ENCODE measurements around the gene FBXO4. TPM values are rescaled to one million over a fixed set of nuclear protein-coding genes. Genes with fewer than 3 reads are reported as not detected.

FBXO4 gene
- total RNA-seq, 1 experiment from 2014 or later = 12.5 TPM

DNA sequence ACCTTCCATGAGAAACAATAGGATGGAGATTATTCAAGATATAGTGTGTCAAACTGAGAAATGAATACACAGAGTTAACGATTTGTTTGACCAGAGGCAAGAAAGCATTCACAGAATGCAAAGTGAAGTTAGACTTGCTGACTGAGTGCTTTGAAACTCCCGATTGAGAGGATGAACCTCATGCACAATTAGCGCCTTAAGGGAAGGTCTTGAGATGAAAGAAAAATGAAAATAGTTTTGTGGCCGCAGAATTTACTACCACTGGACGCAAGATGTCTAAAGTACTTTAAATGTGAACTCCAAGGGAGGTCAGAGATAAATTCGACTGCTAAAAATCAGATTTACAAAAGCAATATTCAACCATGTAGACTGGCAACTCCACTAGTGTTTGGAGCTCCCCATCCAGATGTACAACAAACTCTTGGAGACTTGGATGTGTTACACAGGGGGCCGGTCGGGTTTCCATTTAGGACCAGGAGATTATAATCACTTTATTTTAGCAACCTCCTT lies 21.6 kb upstream of the FBXO4 start:
- no peaks in the 10 kb centered on the region for H3K9me3 ChIP-seq (replicated peaks)
- no peaks in the 10 kb centered on the region for H3K27me3 ChIP-seq (replicated peaks)
- H3K27ac ChIP-seq = peak overlapping the region; percentile 45
- H3K4me1 ChIP-seq (replicated peaks) = peaks cover 8% of the 10 kb centered on the region
- H3K4me3 ChIP-seq = peak overlapping the region; percentile 59
- peaks cover 26% of the 10 kb centered on the region for H3K36me3 ChIP-seq
- DNase-seq (ENCODE audit: low read depth in 1 of 2, low spot score in 2 of 2) = peak in 1 of 2 experiments; percentile 2

DNA sequence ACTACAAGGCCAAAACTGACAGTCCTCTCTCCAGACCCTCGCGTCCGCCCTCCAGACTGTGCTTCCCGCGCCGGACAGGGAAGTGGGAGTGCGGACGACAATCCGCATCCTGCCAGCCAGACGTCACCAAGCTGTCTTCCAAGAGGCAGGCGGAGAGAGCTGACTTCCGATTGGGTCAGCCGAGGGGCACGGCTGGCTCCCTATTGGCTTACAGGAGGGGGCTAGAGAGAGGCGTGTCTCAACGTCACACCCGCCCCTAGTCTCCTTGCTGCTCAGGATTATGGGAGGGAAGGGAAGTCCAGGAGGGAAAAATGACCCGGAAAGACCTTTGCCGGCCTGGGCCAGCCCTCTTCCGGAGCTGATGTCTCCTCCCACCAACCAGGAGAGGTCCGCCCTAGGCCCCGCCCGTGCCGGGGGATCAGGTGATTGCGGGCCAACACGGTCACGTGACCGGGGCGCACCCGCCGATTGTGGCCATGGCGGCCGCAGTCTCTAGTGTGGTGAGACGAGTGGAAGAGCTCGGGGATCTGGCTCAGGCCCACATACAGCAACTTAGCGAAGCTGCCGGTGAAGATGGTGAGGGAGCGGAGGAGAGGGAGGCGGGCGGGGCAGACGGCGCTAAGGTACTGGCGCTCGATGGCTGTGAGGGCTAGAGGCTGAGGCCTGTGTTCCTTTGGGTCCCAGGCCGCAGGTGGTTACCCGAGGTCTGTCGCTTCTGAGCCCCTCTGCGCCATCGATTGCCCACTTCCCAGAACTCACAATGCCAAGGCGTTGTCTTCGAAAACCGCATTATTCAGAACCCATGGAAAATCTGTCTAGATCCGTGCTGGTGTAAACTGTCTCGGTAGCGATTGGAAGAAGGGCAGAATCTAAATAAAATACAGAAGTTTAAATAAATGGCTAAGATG lies 20.9 kb upstream of the FBXO4 start, which contains the start of gene RIMOC1:
RIMOC1 (plus strand) TSS at position 453 of the 908 bp plus-strand sequence; CDS start at position 477, 24 bp downstream.
- Histone ChIP-seq H3K27me3 (replicated peaks) (no peaks in the 10 kb centered on the region), H3K4me3 (peak within 1 kb of the TSS; percentile 59), H3K27ac (peak within 1 kb of the TSS; percentile 45), H3K9me3 (replicated peaks) (no peaks in the 10 kb centered on the region), H3K4me1 (replicated peaks) (peaks cover 8% of the 10 kb centered on the region), H3K36me3 (peaks cover 33% of the 10 kb centered on the region)
- peak; percentile 99 for DNase-seq (ENCODE audit: low read depth in 1 of 2, low spot score in 2 of 2)

GRCh38 chr5:41906151-41906550 lies 18.9 kb upstream of the FBXO4 start:
- no peak overlapping the region for H3K4me3 ChIP-seq
- H3K36me3 ChIP-seq = peaks cover 47% of the 10 kb centered on the region
- H3K27ac ChIP-seq = no peak overlapping the region
- no peak for DNase-seq (ENCODE audit: low read depth in 1 of 2, low spot score in 2 of 2)
- no peaks in the 10 kb centered on the region for H3K27me3 ChIP-seq (replicated peaks)
- H3K9me3 ChIP-seq (replicated peaks) = no peaks in the 10 kb centered on the region
- peaks cover 8% of the 10 kb centered on the region for H3K4me1 ChIP-seq (replicated peaks)

DNA sequence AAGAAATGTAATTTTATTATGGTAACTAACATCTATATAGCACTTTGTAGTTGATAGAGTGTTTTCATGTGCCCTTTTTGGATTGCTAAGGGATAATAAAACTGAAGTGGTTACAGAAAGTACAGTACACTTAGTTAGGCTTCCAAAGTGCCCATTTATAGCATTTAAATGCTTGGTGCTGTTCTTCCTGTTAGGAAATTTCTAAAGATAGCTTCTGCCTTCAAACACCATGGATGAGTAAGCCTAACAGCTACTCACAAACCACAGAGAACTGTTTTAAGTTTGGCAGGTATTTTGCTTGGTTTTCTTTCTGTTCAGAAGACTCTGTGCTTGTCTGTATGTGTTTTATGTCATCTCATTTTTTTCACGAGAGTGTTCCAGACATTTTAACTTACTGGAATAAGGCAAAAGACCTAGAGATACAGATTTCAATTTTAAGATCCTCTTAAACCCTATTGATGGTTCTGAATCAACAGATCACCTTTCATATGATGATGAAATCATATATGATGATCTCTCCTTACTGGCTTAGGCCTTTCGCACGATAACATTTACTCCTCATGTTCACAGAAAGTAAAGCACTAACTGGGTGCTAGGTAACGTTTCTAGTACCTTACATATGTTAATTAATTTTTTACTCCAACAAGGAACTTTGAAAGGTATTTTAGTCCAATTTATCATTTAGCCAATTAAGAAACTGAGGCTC lies 16.6 kb upstream of the FBXO4 start:
- Histone ChIP-seq H3K27ac (no peak overlapping the region), H3K27me3 (replicated peaks) (no peaks in the 10 kb centered on the region), H3K4me1 (replicated peaks) (peaks cover 4% of the 10 kb centered on the region), H3K36me3 (peaks cover 68% of the 10 kb centered on the region), H3K9me3 (replicated peaks) (no peaks in the 10 kb centered on the region), H3K4me3 (no peak overlapping the region)
- DNase-seq (ENCODE audit: low read depth in 1 of 2, low spot score in 2 of 2) = no peak

DNA sequence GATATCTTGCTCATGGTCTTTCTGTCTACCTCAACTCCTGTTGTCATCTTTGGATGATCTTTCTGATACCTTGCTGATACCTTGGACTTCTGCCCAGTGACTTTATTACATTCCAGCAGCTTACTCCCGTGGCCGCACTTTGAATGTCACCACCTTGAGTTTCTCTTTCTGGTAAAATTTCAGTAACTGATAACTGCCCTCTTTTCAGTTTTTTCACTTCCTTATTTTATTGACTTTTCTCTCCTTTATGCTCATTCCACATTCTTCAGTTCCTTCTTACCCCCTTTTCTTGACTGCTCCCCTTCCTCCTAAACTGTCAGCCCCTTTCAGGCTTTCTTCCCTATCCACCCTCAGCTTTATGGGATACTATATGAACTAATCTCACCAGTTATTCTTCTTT lies 7.0 kb upstream of the FBXO4 start:
- Histone ChIP-seq H3K27me3 (replicated peaks) (no peaks in the 10 kb centered on the region), H3K36me3 (peaks cover 49% of the 10 kb centered on the region), H3K27ac (no peak overlapping the region), H3K9me3 (replicated peaks) (no peaks in the 10 kb centered on the region), H3K4me1 (replicated peaks) (peaks cover 4% of the 10 kb centered on the region; the same call in 1 of the 2 replicates), H3K4me3 (no peak overlapping the region)
- DNase-seq (ENCODE audit: low read depth in 1 of 2, low spot score in 2 of 2) = no peak

- no peaks in the 10 kb centered on the region for H3K27me3 ChIP-seq (replicated peaks)
- H3K4me1 ChIP-seq (replicated peaks) = peaks cover 12% of the 10 kb centered on the region
- H3K9me3 ChIP-seq (replicated peaks) = no peaks in the 10 kb centered on the region
- no peak for DNase-seq (ENCODE audit: low read depth in 1 of 2, low spot score in 2 of 2)
- H3K4me3 ChIP-seq = no peak overlapping the region
- peaks cover 42% of the 10 kb centered on the region for H3K36me3 ChIP-seq
- H3K27ac ChIP-seq = no peak overlapping the region
Observed at GRCh38 chr5:41921166-41921565, 3.9 kb upstream of the FBXO4 start.

DNA sequence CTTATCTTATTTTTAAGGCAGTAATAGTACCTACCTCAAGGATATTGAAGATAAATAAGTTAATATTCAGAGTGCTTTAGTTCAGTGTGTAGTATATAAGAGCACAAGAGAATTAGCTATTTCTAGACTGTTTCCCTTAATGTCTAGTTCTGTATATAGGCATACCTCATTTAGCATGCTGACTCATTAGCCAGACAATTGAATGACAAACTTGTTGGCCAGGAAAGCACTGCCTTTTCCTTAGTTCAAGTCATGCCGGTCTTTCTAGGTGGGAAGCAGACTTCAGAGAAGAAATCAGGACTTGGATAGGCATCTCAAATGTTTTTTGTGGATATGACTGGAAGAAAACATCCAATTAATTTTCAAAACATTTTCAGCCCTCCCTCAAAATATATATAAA lies 3.2 kb upstream of the FBXO4 start:
- Histone ChIP-seq H3K9me3 (replicated peaks) (no peaks in the 10 kb centered on the region), H3K36me3 (peaks cover 38% of the 10 kb centered on the region), H3K4me3 (no peak overlapping the region), H3K27ac (no peak overlapping the region), H3K4me1 (replicated peaks) (peaks cover 12% of the 10 kb centered on the region), H3K27me3 (replicated peaks) (no peaks in the 10 kb centered on the region)
- peak in 1 of 2 experiments; percentile 28 for DNase-seq (ENCODE audit: low read depth in 1 of 2, low spot score in 2 of 2)

DNA sequence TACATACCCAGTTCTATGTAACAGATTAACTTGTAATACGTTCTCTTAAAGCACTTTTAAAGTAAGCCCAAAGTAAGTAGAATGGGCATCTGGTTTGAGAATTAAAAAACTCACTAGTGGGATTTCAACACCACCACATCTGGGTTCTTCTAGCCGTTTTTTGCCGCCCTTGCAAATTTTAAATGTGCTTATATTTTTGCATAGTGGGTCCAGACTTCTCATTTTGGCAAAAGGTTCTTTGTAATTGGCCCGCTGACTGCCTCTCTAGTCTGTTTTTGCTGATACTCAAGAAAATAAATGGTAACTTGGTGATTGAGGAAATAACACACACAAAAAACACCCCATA lies 582 bp upstream of the FBXO4 start:
- peak overlapping the region; percentile 92 for H3K27ac ChIP-seq
- DNase-seq (ENCODE audit: low read depth in 1 of 2, low spot score in 2 of 2) = no peak

DNA sequence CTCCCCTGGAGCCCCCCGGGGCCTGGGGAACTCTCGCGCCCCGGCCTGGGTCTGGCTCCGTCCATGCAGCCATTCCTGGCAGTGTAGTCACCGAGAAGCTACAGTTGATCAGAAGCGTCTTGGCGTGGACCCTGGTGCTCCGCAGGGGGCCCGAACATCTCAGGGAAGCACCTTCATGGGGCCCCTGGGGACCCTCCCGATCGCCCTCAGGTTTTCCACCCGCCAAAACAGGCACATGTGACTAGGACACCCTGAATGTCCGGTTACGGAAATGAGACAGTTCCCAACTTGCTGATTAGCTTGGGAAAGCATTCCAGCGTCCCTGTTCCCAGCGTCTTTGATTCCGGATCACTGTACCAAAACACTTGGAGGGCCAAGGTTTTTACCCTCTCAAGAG lies 472 bp downstream of the FBXO4 start:
- peak; percentile 49 to 82 for DNase-seq (ENCODE audit: low read depth in 1 of 2, low spot score in 2 of 2)
- H3K27ac ChIP-seq = peak overlapping the region; percentile 92
- peaks cover 12% of the 10 kb centered on the region for H3K4me1 ChIP-seq (replicated peaks)
- peak overlapping the region; percentile 64 for H3K4me3 ChIP-seq
- no peaks in the 10 kb centered on the region for H3K9me3 ChIP-seq (replicated peaks)
- no peaks in the 10 kb centered on the region for H3K27me3 ChIP-seq (replicated peaks)
- H3K36me3 ChIP-seq = peaks cover 9% of the 10 kb centered on the region; the same call in 1 of the 2 replicates

More for the DNA sequence above, 582 bp upstream of the FBXO4 start:
- Histone ChIP-seq H3K4me3 (peak overlapping the region; percentile 64), H3K9me3 (replicated peaks) (no peaks in the 10 kb centered on the region), H3K36me3 (peaks cover 20% of the 10 kb centered on the region), H3K4me1 (replicated peaks) (peaks cover 12% of the 10 kb centered on the region), H3K27me3 (replicated peaks) (no peaks in the 10 kb centered on the region)

DNA sequence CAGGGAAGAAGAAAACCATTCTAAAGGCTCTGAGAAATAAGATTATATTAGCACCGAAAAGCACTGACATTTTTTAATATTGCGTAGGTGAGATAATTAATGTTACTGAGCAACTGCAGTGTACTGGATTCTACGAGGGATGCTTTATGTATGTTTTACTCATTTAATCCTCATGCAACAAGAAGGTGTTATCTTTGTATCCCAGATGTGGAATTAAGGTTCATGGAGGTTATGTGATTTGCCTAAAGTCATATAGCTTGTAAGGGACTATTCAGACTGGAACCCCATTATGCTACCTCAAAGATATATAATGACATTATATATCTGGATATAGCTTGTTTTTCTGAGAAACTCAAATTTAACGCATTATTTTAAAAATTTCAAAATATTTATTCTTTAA lies 2.5 kb downstream of the FBXO4 start:
- Histone ChIP-seq H3K4me1 (replicated peaks) (peaks cover 8% of the 10 kb centered on the region), H3K36me3 (peaks cover 1% of the 10 kb centered on the region; the same call in 1 of the 2 replicates), H3K4me3 (no peak overlapping the region), H3K9me3 (replicated peaks) (no peaks in the 10 kb centered on the region), H3K27me3 (replicated peaks) (no peaks in the 10 kb centered on the region), H3K27ac (no peak overlapping the region)
- DNase-seq (ENCODE audit: low read depth in 1 of 2, low spot score in 2 of 2) = no peak

- Histone ChIP-seq H3K27ac (no peak overlapping the region), H3K36me3 (peaks cover 2% of the 10 kb centered on the region; the same call in 1 of the 2 replicates), H3K4me1 (replicated peaks) (peaks cover 8% of the 10 kb centered on the region), H3K27me3 (replicated peaks) (no peaks in the 10 kb centered on the region), H3K4me3 (no peak overlapping the region), H3K9me3 (replicated peaks) (no peaks in the 10 kb centered on the region)
- DNase-seq (ENCODE audit: low read depth in 1 of 2, low spot score in 2 of 2) = no peak
Observed at GRCh38 chr5:41929035-41929434, 4.0 kb downstream of the FBXO4 start.

DNA sequence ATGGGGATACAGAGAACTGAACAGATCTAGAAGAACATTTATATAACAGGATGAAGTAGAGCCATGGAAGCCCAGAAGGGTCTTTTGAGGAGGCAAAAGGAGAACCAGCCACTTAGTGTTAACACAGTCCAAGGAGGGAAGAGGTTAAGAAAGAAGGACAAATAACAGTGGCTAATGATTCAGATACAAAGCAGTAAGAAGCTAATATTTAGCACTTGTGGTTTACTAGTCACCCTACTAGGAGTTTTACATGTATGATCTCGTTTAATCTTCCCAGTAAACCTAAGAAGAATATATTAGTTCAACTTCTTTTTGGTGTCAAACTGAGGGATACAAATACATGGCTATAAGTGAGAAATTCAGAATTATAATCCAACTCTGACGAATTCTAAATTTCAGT lies 7.7 kb downstream of the FBXO4 start:
- H3K27ac ChIP-seq = no peak overlapping the region
- no peak overlapping the region for H3K4me3 ChIP-seq
- no peaks in the 10 kb centered on the region for H3K4me1 ChIP-seq (replicated peaks)
- DNase-seq (ENCODE audit: low read depth in 1 of 2, low spot score in 2 of 2) = no peak
- no peaks in the 10 kb centered on the region for H3K27me3 ChIP-seq (replicated peaks)
- peaks cover 7% of the 10 kb centered on the region; the same call in 1 of the 2 replicates for H3K36me3 ChIP-seq
- no peaks in the 10 kb centered on the region for H3K9me3 ChIP-seq (replicated peaks)

DNA sequence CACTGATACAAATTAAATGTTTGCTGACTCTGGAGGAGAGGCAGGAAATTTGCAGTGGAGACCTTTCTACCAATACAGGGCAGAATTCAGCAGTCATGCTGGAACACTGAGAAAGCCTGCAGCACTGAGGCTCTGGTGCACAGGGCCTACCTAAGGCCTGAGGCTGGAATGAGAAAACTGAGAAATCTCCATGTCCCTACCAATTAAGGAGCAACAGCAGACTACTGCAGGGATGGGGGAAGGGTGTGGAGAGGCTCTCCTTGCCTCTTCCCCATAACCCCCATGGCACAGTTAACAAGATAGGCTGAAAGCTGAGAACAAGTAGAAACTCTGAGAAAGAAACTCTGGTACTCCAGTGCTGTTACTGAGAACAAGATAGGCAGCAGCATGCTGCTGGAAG lies 10.5 kb downstream of the FBXO4 start:
- no peak for DNase-seq (ENCODE audit: low read depth in 1 of 2, low spot score in 2 of 2)
- H3K4me3 ChIP-seq = no peak overlapping the region
- no peaks in the 10 kb centered on the region for H3K9me3 ChIP-seq (replicated peaks)
- peaks cover 7% of the 10 kb centered on the region; the same call in 1 of the 2 replicates for H3K36me3 ChIP-seq
- H3K27me3 ChIP-seq (replicated peaks) = no peaks in the 10 kb centered on the region
- no peaks in the 10 kb centered on the region for H3K4me1 ChIP-seq (replicated peaks)
- H3K27ac ChIP-seq = no peak overlapping the region

DNA sequence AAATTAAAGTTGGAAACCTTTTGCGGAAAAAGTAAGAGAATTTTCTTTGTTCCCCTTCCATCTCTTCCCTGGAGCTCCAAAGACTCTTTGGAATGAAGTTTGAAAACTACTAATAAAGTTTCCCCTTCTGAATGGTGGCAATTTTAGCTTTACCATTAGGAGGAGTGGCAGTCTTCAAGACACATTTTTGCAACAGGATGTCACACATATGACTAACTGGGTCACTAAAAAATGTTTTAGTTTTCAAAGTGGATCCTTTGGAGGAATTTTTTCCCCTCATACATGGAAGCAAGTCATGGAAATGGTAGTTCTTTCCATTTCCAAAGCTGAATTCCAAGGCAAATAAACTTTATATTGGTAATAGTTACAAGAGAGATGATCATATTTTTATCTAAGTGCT lies 15.6 kb downstream of the FBXO4 start:
- Histone ChIP-seq H3K4me3 (no peak overlapping the region), H3K9me3 (replicated peaks) (no peaks in the 10 kb centered on the region), H3K27ac (no peak overlapping the region), H3K27me3 (replicated peaks) (no peaks in the 10 kb centered on the region), H3K36me3 (no peaks in the 10 kb centered on the region), H3K4me1 (replicated peaks) (no peaks in the 10 kb centered on the region)
- DNase-seq (ENCODE audit: low read depth in 1 of 2, low spot score in 2 of 2) = no peak
